LNCAP (cell line): Measurements from ENCODE around the gene CDH20.

ENCODE experiments used
- TF ChIP-seq, protein P1 (sequence below): fragments of 450-650 bp; IDR thresholded peaks from 2 replicates; pipeline ENCODE4 v1.5.1; 2017; ENCODE audit warnings: mild to moderate bottlenecking

CDH20 gene

DNA sequence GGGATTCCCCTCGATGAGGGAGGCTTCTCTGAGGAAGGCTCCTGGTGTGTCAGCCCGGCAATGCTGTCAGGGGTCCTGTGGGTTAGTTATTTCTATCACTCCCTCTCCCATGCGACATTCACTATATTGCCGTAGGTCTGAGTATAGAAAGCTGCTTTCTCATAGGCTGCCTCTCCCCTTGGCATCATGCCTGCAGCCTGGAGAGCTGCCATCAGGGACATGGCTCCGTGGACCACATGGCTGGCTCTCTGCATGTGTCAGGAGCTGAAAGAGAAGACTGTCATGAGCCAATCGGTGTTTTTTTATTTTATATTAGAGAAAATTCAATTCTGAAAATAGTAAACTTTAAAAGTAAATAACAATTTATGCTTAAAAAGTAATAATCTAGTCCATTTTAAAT, 198.0 kb downstream of the CDH20 start:
- TF ChIP-seq, protein P1, sequence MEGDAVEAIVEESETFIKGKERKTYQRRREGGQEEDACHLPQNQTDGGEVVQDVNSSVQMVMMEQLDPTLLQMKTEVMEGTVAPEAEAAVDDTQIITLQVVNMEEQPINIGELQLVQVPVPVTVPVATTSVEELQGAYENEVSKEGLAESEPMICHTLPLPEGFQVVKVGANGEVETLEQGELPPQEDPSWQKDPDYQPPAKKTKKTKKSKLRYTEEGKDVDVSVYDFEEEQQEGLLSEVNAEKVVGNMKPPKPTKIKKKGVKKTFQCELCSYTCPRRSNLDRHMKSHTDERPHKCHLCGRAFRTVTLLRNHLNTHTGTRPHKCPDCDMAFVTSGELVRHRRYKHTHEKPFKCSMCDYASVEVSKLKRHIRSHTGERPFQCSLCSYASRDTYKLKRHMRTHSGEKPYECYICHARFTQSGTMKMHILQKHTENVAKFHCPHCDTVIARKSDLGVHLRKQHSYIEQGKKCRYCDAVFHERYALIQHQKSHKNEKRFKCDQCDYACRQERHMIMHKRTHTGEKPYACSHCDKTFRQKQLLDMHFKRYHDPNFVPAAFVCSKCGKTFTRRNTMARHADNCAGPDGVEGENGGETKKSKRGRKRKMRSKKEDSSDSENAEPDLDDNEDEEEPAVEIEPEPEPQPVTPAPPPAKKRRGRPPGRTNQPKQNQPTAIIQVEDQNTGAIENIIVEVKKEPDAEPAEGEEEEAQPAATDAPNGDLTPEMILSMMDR, result no peak

DNA sequence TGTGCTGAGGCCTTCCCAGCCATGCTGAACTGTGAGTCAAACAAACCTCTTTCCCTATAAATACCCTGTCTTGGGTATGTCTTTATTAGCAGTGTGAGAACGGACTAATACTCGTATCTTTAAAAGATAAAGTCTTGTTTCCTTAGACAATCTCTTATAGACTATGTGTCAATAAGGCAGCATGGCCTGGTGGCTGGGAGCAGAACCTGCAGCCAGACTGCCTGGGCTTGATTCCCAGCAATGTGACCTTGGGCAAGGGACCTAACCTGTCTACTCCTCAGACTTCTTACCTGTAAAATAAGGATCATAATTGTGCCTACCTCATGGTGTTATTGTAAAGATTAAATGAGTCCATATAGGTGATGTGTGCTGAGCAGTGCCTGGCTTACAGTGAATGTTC, 198.7 kb downstream of the CDH20 start:
- TF ChIP-seq, protein P1, result no peak

DNA sequence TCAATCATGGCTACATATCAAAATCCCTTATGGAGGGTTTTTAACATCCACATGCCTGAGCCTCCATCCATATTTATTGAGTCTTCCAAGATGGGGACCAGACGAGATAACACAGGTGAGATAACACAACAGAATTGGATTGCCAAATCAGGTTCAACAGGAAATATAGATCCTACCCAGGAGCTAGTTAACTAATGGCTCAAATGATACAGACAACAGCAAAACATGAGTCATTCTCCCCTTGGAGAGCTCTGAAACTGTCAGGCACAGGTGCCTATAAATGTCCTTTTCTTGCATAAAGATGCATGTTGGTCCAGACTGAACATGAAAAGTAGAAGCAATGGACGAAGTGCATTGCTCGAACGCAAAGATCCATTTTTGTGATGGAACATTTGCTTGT, 202.2 kb downstream of the CDH20 start:
- TF ChIP-seq, protein P1, result no peak

DNA sequence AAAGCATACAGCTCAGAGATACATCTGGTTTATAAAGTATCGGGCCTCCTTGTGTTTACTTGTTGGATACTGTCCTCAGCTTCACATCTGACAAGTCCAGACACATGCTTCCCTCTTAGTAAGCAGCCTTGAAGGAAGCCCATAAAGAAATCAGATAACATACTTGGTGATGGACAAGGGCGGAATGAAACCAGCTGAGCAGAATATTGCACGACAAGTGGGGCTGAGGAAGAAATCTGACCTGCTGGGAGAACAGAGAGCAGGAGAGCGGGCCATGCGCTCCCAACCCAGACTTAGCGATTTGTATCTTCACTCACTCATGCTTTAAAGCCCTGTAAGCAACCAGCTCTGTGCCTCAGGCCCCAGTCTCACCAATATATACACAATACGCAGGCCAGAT, 208.4 kb downstream of the CDH20 start:
- TF ChIP-seq, protein P1, result no peak

DNA sequence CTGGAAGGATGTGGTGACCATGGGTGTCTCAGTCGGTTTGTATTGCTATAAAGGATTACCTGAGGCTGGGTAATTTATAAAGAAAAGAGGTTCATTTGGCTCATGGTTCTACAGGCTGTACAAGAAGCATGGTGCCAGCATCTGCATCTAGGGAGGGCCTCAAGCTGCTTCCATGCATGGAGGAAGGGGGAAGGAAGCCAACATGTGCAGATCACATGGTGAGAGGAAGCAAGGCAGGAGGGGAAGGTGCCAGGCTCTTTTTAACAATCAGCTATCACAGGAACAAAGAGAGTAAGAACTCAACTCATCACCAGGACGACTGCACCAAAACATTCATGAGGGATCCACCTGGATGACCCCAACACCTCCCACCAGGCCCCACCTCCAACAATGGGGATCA, 209.4 kb downstream of the CDH20 start:
- TF ChIP-seq, protein P1, result no peak

DNA sequence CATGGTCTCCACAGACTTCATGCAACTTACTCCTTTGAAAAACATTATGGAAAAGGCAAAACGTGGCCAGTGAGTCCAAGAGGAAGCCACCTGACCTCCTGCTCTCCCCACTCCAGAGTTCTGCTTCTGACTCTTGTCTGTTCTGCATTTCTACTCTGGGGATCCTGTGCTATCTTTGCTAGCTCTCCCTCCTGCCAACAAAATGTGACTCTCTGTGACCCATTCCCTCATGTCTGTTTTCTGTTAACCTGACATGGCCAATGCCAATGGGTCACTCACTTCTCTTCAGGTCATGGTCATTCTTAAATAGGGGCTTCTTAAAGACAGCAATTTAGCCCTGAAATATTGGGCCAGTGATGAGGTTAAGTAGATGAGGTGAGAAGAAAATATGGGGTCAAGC, 210.3 kb downstream of the CDH20 start:
- TF ChIP-seq, protein P1, result no peak

DNA sequence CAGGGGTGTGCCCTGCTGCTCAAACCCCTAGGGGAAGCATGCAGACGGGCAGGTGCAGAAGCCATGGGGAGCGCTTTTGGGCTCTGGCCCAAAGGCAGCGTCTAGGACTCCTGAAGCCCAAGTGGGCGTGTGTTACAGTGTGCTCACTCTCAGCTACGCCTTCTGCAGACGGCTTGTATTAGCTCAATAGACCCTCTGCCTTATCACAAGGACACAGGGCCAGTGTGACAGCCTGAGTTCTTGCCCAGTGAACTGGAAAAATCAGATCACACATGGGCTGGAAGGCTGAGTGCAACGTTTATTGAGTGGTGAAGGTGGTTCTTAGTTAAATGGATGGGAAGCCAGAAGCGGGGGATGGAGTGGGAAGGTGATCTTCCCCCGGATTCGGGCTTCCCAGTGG, 210.9 kb downstream of the CDH20 start:
- TF ChIP-seq, protein P1, result no peak
